Astrocyte (in vitro differentiated cells and primary cell): ENCODE measurements around the gene PDF. TPM values are rescaled to one million over a fixed set of nuclear protein-coding genes. Genes with fewer than 3 reads are reported as not detected.
"Not testable (repeated sequence)": the region's sequence is repeated elsewhere in the genome, so short reads cannot be mapped to it uniquely, and the experiment has no call there.

Experiments used
- DNase-seq: peaks from one replicate; pipeline ENCODE4 v3.0.0-alpha.2; 2010; ENCODE audit warnings: low read depth
- FAIRE-seq: peaks from 2 replicates; lab custom pipeline; 2011; peaks lifted over from hg19 to GRCh38; lab: Jason Lieb, UNC
- H2AFZ ChIP-seq: 2 replicates; pipeline ENCODE4 v1.6.0; 2012; ENCODE audit warnings: low read depth, low read length, inconsistent platforms
- H3K27ac ChIP-seq: 2 replicates; pipeline ENCODE4 v1.5.1; 2011; ENCODE audit warnings: low read depth, low read length, inconsistent platforms
- H3K27me3 ChIP-seq: 2 replicates; pipeline ENCODE4 v1.6.0; 2011; ENCODE audit warnings: low read length, inconsistent platforms; ENCODE audit not compliant: insufficient read depth
- H3K36me3 ChIP-seq: 2 replicates; pipeline ENCODE4 v1.5.1; 2011; ENCODE audit warnings: low read length, inconsistent platforms; ENCODE audit not compliant: insufficient read depth
- H3K4me1 ChIP-seq: 2 replicates; pipeline ENCODE4 v1.5.1; 2011; ENCODE audit warnings: low read length, inconsistent platforms; ENCODE audit not compliant: insufficient read depth
- H3K4me2 ChIP-seq: 2 replicates; pipeline ENCODE4 v1.6.0; 2012; ENCODE audit warnings: low read length, inconsistent platforms
- H3K4me3 ChIP-seq: 2 replicates; pipeline ENCODE4 v1.5.1; 2011; ENCODE audit warnings: low read depth, mild to moderate bottlenecking, low read length, inconsistent platforms; ENCODE audit not compliant: insufficient read depth
- H3K79me2 ChIP-seq: 2 replicates; pipeline ENCODE4 v1.6.0; 2012; ENCODE audit warnings: mild to moderate bottlenecking, low read length, inconsistent platforms; ENCODE audit not compliant: insufficient read depth
- H3K9ac ChIP-seq: 2 replicates; pipeline ENCODE4 v1.6.0; 2012; ENCODE audit warnings: mild to moderate bottlenecking, low read length, inconsistent platforms
- H3K9me3 ChIP-seq: 2 replicates; pipeline ENCODE4 v1.5.1; 2012; ENCODE audit warnings: low read depth, mild to moderate bottlenecking, low read length, inconsistent platforms; ENCODE audit not compliant: insufficient read depth
- H4K20me1 ChIP-seq: 2 replicates; pipeline ENCODE4 v1.6.0; 2012; ENCODE audit warnings: low read length, inconsistent platforms; ENCODE audit not compliant: insufficient read depth
- H3K27ac Mint-ChIP-seq: one replicate; pipeline ENCODE4 v1.8.0; 2021; ENCODE audit warnings: mild to moderate bottlenecking, mixed read lengths; ENCODE audit not compliant: unreplicated experiment
- H3K27me3 Mint-ChIP-seq: one replicate; pipeline ENCODE4 v1.8.0; 2021; ENCODE audit warnings: low read depth, mixed read lengths; ENCODE audit not compliant: unreplicated experiment
- H3K36me3 Mint-ChIP-seq: one replicate; pipeline ENCODE4 v1.8.0; 2021; ENCODE audit warnings: low read depth, mixed read lengths; ENCODE audit not compliant: unreplicated experiment
- H3K4me1 Mint-ChIP-seq: one replicate; pipeline ENCODE4 v1.8.0; 2021; ENCODE audit warnings: low read depth, mixed read lengths; ENCODE audit not compliant: unreplicated experiment
- H3K4me3 Mint-ChIP-seq: one replicate; pipeline ENCODE4 v1.8.0; 2021; ENCODE audit warnings: mild to moderate bottlenecking, moderate library complexity, mixed read lengths; ENCODE audit not compliant: unreplicated experiment
- H3K9me3 Mint-ChIP-seq: one replicate; pipeline ENCODE4 v1.8.0; 2021; ENCODE audit warnings: mild to moderate bottlenecking, mixed read lengths; ENCODE audit not compliant: unreplicated experiment
- EZH2 ChIP-seq: IDR thresholded peaks from 2 replicates; pipeline ENCODE4 v1.6.1; 2012; ENCODE audit warnings: mild to moderate bottlenecking, low read length, inconsistent platforms; ENCODE audit not compliant: insufficient read depth
- total RNA-seq: library from RNA; stranded (reverse); gene quantifications from 2 replicates; pipeline ENCODE4 v1.2.1, GENCODE V29; 2021
- TF ChIP-seq, protein P1 (sequence below): IDR thresholded peaks from 2 replicates; pipeline ENCODE4 v1.5.1; 2011; ENCODE audit warnings: low read depth, mild to moderate bottlenecking, inconsistent platforms, low read length, moderate library complexity; ENCODE audit not compliant: insufficient read depth

PDF gene
- total RNA-seq, 1 donor from 2014 or later: 14.9 TPM

DNA sequence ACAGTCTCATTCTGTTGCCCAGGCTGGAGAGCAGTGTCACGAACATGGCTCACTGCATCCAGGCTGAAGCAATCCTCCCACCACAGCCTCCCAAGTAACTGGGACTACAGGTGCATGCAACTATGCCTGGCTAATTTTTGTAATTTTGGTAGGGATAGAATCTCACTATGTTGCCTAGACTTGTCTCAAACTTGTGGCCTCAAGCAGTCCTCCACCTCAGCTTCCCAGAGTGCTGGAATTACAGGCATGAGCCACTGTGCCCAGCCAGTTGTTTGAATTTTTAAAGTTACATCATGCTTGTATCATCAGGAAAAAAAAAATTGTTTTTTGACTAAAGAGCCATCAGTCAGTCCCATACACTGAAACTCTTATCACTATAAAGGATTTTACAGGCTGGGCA lies 36.3 kb downstream of the PDF start:
- H3K4me1 ChIP-seq: no peaks in the 10 kb centered on the region
- H3K27me3 ChIP-seq: no peaks in the 10 kb centered on the region
- Mint-ChIP-seq H3K9me3 (no peaks in the 10 kb centered on the region), H3K27ac (no peak overlapping the region), H3K4me1 (peaks cover 9% of the 10 kb centered on the region), H3K27me3 (no peaks in the 10 kb centered on the region), H3K36me3 (peaks cover 3% of the 10 kb centered on the region), H3K4me3 (no peak overlapping the region)
- no peak for DNase-seq
- FAIRE-seq: no peak
- H3K79me2 ChIP-seq: no peaks in the 10 kb centered on the region
- no peak overlapping the region for H3K9ac ChIP-seq
- H3K36me3 ChIP-seq: no peaks in the 10 kb centered on the region
- no peak overlapping the region for H3K4me2 ChIP-seq
- H4K20me1 ChIP-seq: peaks cover 4% of the 10 kb centered on the region
- no peaks in the 10 kb centered on the region for H3K9me3 ChIP-seq
- H3K27ac ChIP-seq: no peak overlapping the region
- no peak overlapping the region for H2AFZ ChIP-seq
- TF ChIP-seq, protein P1, sequence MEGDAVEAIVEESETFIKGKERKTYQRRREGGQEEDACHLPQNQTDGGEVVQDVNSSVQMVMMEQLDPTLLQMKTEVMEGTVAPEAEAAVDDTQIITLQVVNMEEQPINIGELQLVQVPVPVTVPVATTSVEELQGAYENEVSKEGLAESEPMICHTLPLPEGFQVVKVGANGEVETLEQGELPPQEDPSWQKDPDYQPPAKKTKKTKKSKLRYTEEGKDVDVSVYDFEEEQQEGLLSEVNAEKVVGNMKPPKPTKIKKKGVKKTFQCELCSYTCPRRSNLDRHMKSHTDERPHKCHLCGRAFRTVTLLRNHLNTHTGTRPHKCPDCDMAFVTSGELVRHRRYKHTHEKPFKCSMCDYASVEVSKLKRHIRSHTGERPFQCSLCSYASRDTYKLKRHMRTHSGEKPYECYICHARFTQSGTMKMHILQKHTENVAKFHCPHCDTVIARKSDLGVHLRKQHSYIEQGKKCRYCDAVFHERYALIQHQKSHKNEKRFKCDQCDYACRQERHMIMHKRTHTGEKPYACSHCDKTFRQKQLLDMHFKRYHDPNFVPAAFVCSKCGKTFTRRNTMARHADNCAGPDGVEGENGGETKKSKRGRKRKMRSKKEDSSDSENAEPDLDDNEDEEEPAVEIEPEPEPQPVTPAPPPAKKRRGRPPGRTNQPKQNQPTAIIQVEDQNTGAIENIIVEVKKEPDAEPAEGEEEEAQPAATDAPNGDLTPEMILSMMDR: no peak
- TF ChIP-seq EZH2: no peak
- H3K4me3 ChIP-seq: no peak overlapping the region

DNA sequence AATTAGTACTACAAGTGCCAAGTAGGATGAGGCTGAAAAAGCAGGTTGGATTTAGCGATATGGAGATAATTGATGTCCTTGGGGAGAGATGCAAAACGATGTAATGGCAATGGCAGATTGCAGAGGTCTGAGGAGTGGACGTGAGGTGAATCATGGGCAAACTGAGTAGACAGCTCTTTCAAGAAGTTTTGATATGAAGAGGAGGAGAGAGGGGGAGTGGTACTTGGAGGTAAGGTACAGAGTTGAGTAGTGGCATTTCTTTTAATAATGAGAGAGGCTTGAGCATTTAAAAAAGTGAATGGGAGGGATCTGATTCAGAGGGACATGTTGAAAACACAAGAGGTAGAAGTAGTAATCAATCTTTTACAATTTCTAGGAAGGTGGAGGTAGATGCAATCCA lies 37.0 kb downstream of the PDF start:
- Mint-ChIP-seq H3K4me1 (peaks cover 9% of the 10 kb centered on the region), H3K36me3 (peaks cover 8% of the 10 kb centered on the region), H3K9me3 (no peaks in the 10 kb centered on the region), H3K4me3 (no peak overlapping the region), H3K27me3 (no peaks in the 10 kb centered on the region), H3K27ac (peak overlapping the region; percentile 2)
- no peak overlapping the region for H3K4me3 ChIP-seq
- no peaks in the 10 kb centered on the region for H3K9me3 ChIP-seq
- no peaks in the 10 kb centered on the region for H3K4me1 ChIP-seq
- H3K27ac ChIP-seq: no peak overlapping the region
- H2AFZ ChIP-seq: no peak overlapping the region
- DNase-seq (no peak), FAIRE-seq (no peak)
- no peaks in the 10 kb centered on the region for H3K27me3 ChIP-seq
- no peak for TF ChIP-seq EZH2
- TF ChIP-seq, protein P1: no peak
- H3K79me2 ChIP-seq: no peaks in the 10 kb centered on the region
- H3K9ac ChIP-seq: no peak overlapping the region
- H4K20me1 ChIP-seq: peaks cover 4% of the 10 kb centered on the region
- no peak overlapping the region for H3K4me2 ChIP-seq
- no peaks in the 10 kb centered on the region for H3K36me3 ChIP-seq

DNA sequence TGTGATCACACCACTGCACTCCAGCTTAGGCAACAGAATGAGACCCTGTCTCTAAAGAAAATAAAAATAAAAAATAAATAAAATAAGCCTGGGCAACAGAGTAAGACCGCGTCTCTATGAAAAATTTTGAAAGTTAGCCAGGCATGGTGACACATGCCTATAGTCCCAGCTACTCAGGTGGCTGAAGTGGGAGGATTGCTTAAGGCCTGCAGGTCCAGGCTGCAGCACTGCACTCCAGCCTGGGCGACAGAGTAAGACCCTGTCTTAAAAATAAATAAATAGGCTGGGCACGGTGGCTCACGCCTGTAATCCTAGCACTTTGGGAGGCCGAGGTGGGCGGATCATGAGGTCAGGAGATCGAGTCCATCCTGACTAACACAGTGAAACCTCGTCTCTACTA lies 38.7 kb downstream of the PDF start:
- not testable (repeated sequence) for H3K4me1 Mint-ChIP-seq, H3K79me2 ChIP-seq, H3K27ac Mint-ChIP-seq, DNase-seq, FAIRE-seq, H3K27me3 Mint-ChIP-seq, H3K27ac ChIP-seq, H3K27me3 ChIP-seq, H3K4me3 Mint-ChIP-seq, H4K20me1 ChIP-seq, H3K36me3 ChIP-seq, H3K9me3 Mint-ChIP-seq, H3K4me2 ChIP-seq, H3K4me3 ChIP-seq, H3K9ac ChIP-seq, H3K9me3 ChIP-seq, H2AFZ ChIP-seq, H3K4me1 ChIP-seq, H3K36me3 Mint-ChIP-seq
